A549 (cell line): Measurements from ENCODE around the gene ZNF354C. TPM values are rescaled to one million over a fixed set of nuclear protein-coding genes. Genes with fewer than 3 reads are reported as not detected.

Experiments
- ATAC-seq, 2 experiments: fragments of 200-7000 bp in 1 of 2; fragments of >200 bp in 1 of 2; cut with Nextera tagmentation in 1 of 2; cut with Tn5 transposase in 1 of 2; 3 replicates each; pipeline versions ENCODE4 v1.8.0 to v1.9.1; 2018 to 2020; ENCODE audit warnings: mild to moderate bottlenecking in 1 of 2, moderate library complexity in 1 of 2
- CTCF ChIA-PET: fragments of 300-600 bp; sonication (Branson Sonifier 250); formaldehyde crosslinking; extraction: SDS; loops from one replicate; lab custom pipeline; 2021; ENCODE audit warnings: antibody characterized with exemption, inconsistent platforms; lab: Yijun Ruan, JAX
- POLR2A ChIA-PET: fragments of 350-600 bp; formaldehyde crosslinking; extraction: SDS; loops from one replicate; lab custom pipeline; 2021; ENCODE audit warnings: antibody characterized with exemption, inconsistent platforms; lab: Yijun Ruan, JAX
- DNase-seq, 2 experiments: peaks; one replicate each; pipeline versions ENCODE4 v3.0.0 to v3.0.0-alpha.2; 2011 to 2016; ENCODE audit warnings: low read depth in 1 of 2, low spot score in 1 of 2
- FAIRE-seq: peaks from 2 replicates; lab custom pipeline; 2011; peaks lifted over from hg19 to GRCh38; lab: Jason Lieb, UNC
- H3K27ac ChIP-seq, 2 experiments: fragments of >200 bp; sonication (Bioruptor Twin); formaldehyde crosslinking; 3 replicates each; pipeline ENCODE4 v1.5.1; 2016 to 2017
- H3K4me1 ChIP-seq: fragments of >200 bp; sonication (Bioruptor Twin); formaldehyde crosslinking; 3 replicates; pipeline ENCODE4 v1.6.1; 2016
- H3K4me2 ChIP-seq: fragments of >200 bp; sonication (Bioruptor Twin); formaldehyde crosslinking; 3 replicates; pipeline ENCODE4 v1.6.1; 2016
- H3K4me3 ChIP-seq: fragments of >200 bp; sonication (Bioruptor Twin); formaldehyde crosslinking; 3 replicates; pipeline ENCODE4 v1.5.1; 2016
- H3K9me3 ChIP-seq: fragments of >200 bp; sonication (Bioruptor Twin); formaldehyde crosslinking; 3 replicates; pipeline ENCODE4 v1.6.1; 2016
- CHD2 ChIP-seq: fragments of 150-350 bp; IDR thresholded peaks from 2 replicates; pipeline ENCODE4 v1.6.1; 2014; ENCODE audit warnings: low read length; ENCODE audit not compliant: partially characterized antibody
- EHMT2 ChIP-seq: fragments of 200-600 bp; sonication (generic); IDR thresholded peaks from 2 replicates; pipeline ENCODE4 v1.6.1; 2016; ENCODE audit warnings: antibody characterized with exemption, low read depth, mild to moderate bottlenecking, moderate library complexity
- FOSL2 ChIP-seq, 2 experiments: fragments of 450-650 bp in 1 of 2; fragments of >200 bp in 1 of 2; sonication (Bioruptor Twin) in 1 of 2; formaldehyde crosslinking; IDR thresholded peaks; 2 replicates each; pipeline versions ENCODE4 v1.5.0 to v1.6.1; 2016 to 2020; ENCODE audit warnings: mild to moderate bottlenecking in 1 of 2, moderate library complexity in 1 of 2
- GATA3 ChIP-seq: IDR thresholded peaks from 2 replicates; pipeline ENCODE4 v1.6.1; 2012; ENCODE audit warnings: borderline replicate concordance
- HDAC2 ChIP-seq: fragments of 200-600 bp; sonication (generic); IDR thresholded peaks from 2 replicates; pipeline ENCODE4 v1.6.1; 2016
- HES2 ChIP-seq: fragments of >200 bp; sonication (Bioruptor Twin); formaldehyde crosslinking; IDR thresholded peaks from 2 replicates; pipeline ENCODE4 v1.6.1; 2016
- HOXA7 ChIP-seq: fragments of 250-450 bp; sonication (Bioruptor Pico); IDR thresholded peaks from 2 replicates; pipeline ENCODE4 v1.5.0; 2020; ENCODE audit warnings: mild to moderate bottlenecking, moderate library complexity
- JUNB ChIP-seq: fragments of >200 bp; sonication (Bioruptor Twin); formaldehyde crosslinking; IDR thresholded peaks from 2 replicates; pipeline ENCODE4 v1.6.1; 2016
- KDM5A ChIP-seq: fragments of 200-600 bp; sonication (generic); IDR thresholded peaks from 2 replicates; pipeline ENCODE4 v1.6.1; 2016; ENCODE audit warnings: antibody characterized with exemption, mild to moderate bottlenecking
- NR3C1 ChIP-seq: fragments of >200 bp; sonication (Bioruptor Twin); formaldehyde crosslinking; IDR thresholded peaks from 3 replicates; pipeline ENCODE4 v1.6.1; 2017
- PHF8 ChIP-seq: fragments of 200-600 bp; sonication (generic); IDR thresholded peaks from 2 replicates; pipeline ENCODE4 v1.6.1; 2016; ENCODE audit warnings: low read depth, mild to moderate bottlenecking, antibody characterized with exemption, moderate library complexity, borderline replicate concordance
- RFX5 ChIP-seq: fragments of 450-650 bp; IDR thresholded peaks from 2 replicates; pipeline ENCODE4 v1.7.1; 2014; ENCODE audit warnings: antibody characterized with exemption, mild to moderate bottlenecking, moderate library complexity
- SMC3 ChIP-seq: fragments of >200 bp; sonication (Bioruptor Twin); formaldehyde crosslinking; IDR thresholded peaks from 3 replicates; pipeline ENCODE4 v1.6.1; 2018; ENCODE audit warnings: inconsistent platforms
- TFCP2L1 ChIP-seq: fragments of 250-450 bp; sonication (Bioruptor Pico); IDR thresholded peaks from 2 replicates; pipeline ENCODE4 v1.5.0; 2021; ENCODE audit warnings: mild to moderate bottlenecking
- ZC3H11A ChIP-seq: fragments of 450-650 bp; IDR thresholded peaks from 2 replicates; pipeline ENCODE4 v1.6.1; 2014; ENCODE audit warnings: antibody characterized with exemption, mild to moderate bottlenecking
- ZSCAN20 ChIP-seq: fragments of 250-450 bp; sonication (Bioruptor Pico); IDR thresholded peaks from 2 replicates; pipeline ENCODE4 v1.8.0; 2022; ENCODE audit warnings: mild to moderate bottlenecking, moderate library complexity
- WGBS: methylation state at CpG from one replicate; pipeline ENCODE4 v1.1.6; 2017; ENCODE audit errors: missing lambda C conversion rate; 5-methylcytosine and 5-hydroxymethylcytosine counted together
- polyA plus RNA-seq, 4 experiments: library from polyadenylated mRNA; depleted of rRNA in 3 of 4; stranded (reverse); fragments of >200 nt; fragmentation: RNase III in 1 of 4; extraction: RNeasy Plus Mini Kit Qiagen cat#74134 plus additional on column Dnase treatment in 1 of 4; gene quantifications; 2 replicates in 3 of 4; 3 replicates in 1 of 4; pipeline ENCODE4 v1.2.3, GENCODE V29; 2011 to 2017
- TF ChIP-seq, protein P1 (sequence below): fragments of >200 bp; sonication (Bioruptor Twin); formaldehyde crosslinking; IDR thresholded peaks from 3 replicates; pipeline ENCODE4 v1.5.1; 2016
- TF ChIP-seq, protein P2 (sequence below): IDR thresholded peaks from 2 replicates; pipeline ENCODE4 v1.6.1; 2012
- TF ChIP-seq, protein P3 (sequence below): fragments of 150-350 bp; IDR thresholded peaks from 2 replicates; pipeline ENCODE4 v1.6.1; 2014; ENCODE audit warnings: low read depth, mild to moderate bottlenecking, low read length

ZNF354C gene
- polyA plus RNA-seq, 2 of the 4 experiments (the other 2 are of a cell fraction) = 1.7 to 2.3 TPM

DNA sequence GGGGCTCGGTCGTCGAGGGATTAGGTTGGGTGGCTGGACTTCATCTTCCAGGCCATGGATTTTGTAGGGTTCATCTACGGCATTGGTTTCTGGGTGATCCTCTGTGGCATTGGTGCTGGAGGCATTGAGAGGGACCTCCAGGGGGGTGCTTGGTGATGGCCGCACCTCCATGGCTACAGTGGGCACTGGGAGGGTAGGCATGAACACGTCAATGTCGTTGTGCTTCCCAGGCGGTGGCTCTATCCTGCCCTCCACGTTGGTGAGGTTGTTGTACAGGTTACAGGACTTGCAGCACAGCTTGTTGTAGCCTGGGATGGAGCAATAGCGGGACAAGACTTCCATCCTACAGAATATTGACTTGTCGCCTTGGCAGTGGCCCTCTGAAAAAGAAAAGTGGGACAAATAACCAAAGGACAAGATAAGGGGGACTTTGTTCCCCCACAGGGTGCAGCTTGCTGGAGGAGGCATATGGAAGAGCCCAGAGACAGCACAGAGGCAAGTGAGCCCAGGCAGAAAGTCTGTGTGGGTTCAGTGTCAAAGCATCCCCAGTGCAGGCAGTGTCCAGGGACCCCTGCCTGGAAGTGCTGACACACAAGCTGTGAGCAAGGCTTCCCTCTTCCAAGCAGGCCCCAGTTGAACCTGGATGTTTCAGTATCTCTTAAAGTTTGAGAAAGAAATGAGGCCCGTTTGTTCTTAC is 53.9 kb downstream of the ZNF354C start (continued):
- TF ChIP-seq CHD2 = no peak

DNA sequence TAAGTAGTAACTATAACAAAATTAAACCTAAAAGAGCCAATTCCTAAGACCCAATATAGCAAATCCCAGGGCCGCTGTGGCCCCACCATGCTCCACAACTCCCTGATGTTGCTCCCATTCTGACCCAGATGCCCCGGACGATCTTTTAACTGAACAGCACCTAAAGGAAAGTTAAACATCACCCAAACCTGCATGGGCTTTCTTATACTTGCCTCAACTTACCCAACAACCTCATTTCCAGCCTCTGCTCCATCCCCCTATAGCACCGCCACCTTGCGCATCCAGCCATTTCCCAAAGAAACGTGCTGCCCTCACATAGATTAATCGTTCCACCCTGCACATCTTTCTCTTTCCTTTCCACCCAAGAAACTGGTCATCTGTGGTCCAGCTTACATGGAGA is 54.6 kb downstream of the ZNF354C start:
- Histone ChIP-seq H3K9me3 (peaks cover 15% of the 10 kb centered on the region; the same call in 2 of the 3 replicates), H3K27ac (no peak overlapping the region), H3K4me1 (no peaks in the 10 kb centered on the region), H3K4me2 (no peak overlapping the region), H3K4me3 (no peak overlapping the region)
- 42% methylated on average over 7 of the region's 7 CpGs for WGBS
- TF ChIP-seq ZSCAN20 (CRISPR knock-in tag) (no peak), TFCP2L1 (CRISPR knock-in tag) (no peak), PHF8 (no peak)
- ATAC-seq (no peak), FAIRE-seq (no peak), DNase-seq (no peak)
- ChIA-PET CTCF (no interaction called here), POLR2A (no interaction called here)

- CTCF ChIA-PET = no interaction called here
- Histone ChIP-seq H3K9me3 (peaks cover 16% of the 10 kb centered on the region; the same call in 2 of the 3 replicates), H3K27ac (no peak overlapping the region), H3K4me2 (no peak overlapping the region), H3K4me1 (no peaks in the 10 kb centered on the region), H3K4me3 (no peak overlapping the region)
- ATAC-seq (no peak), DNase-seq (no peak), FAIRE-seq (no peak)
- TF ChIP-seq ZC3H11A = no peak
- TF ChIP-seq, protein P1, sequence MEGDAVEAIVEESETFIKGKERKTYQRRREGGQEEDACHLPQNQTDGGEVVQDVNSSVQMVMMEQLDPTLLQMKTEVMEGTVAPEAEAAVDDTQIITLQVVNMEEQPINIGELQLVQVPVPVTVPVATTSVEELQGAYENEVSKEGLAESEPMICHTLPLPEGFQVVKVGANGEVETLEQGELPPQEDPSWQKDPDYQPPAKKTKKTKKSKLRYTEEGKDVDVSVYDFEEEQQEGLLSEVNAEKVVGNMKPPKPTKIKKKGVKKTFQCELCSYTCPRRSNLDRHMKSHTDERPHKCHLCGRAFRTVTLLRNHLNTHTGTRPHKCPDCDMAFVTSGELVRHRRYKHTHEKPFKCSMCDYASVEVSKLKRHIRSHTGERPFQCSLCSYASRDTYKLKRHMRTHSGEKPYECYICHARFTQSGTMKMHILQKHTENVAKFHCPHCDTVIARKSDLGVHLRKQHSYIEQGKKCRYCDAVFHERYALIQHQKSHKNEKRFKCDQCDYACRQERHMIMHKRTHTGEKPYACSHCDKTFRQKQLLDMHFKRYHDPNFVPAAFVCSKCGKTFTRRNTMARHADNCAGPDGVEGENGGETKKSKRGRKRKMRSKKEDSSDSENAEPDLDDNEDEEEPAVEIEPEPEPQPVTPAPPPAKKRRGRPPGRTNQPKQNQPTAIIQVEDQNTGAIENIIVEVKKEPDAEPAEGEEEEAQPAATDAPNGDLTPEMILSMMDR = no peak
- TF ChIP-seq RFX5 = no peak
- no peak for TF ChIP-seq HDAC2
- TF ChIP-seq EHMT2 = no peak
- no peak for TF ChIP-seq GATA3
- TF ChIP-seq JUNB = no peak
- no peak for TF ChIP-seq ZSCAN20 (CRISPR knock-in tag)
- no peak for TF ChIP-seq PHF8
- TF ChIP-seq SMC3 = no peak
- TF ChIP-seq, protein P2, sequence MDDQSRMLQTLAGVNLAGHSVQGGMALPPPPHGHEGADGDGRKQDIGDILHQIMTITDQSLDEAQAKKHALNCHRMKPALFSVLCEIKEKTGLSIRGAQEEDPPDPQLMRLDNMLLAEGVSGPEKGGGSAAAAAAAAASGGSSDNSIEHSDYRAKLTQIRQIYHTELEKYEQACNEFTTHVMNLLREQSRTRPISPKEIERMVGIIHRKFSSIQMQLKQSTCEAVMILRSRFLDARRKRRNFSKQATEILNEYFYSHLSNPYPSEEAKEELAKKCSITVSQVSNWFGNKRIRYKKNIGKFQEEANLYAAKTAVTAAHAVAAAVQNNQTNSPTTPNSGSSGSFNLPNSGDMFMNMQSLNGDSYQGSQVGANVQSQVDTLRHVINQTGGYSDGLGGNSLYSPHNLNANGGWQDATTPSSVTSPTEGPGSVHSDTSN = no peak
- TF ChIP-seq NR3C1 = no peak
- TF ChIP-seq HES2 = no peak
- no peak for TF ChIP-seq FOSL2 (IDR thresholded peaks at IDR 0.05)
- no peak for TF ChIP-seq FOSL2 (CRISPR knock-in tag; IDR thresholded peaks at IDR 0.05)
- no peak for TF ChIP-seq HOXA7
- TF ChIP-seq KDM5A = no peak
- 21% methylated on average over 5 of the region's 5 CpGs for WGBS
- POLR2A ChIA-PET = no interaction called here
Measured at GRCh38 chr5:179115307-179115706, 55.1 kb downstream of the ZNF354C start.

DNA sequence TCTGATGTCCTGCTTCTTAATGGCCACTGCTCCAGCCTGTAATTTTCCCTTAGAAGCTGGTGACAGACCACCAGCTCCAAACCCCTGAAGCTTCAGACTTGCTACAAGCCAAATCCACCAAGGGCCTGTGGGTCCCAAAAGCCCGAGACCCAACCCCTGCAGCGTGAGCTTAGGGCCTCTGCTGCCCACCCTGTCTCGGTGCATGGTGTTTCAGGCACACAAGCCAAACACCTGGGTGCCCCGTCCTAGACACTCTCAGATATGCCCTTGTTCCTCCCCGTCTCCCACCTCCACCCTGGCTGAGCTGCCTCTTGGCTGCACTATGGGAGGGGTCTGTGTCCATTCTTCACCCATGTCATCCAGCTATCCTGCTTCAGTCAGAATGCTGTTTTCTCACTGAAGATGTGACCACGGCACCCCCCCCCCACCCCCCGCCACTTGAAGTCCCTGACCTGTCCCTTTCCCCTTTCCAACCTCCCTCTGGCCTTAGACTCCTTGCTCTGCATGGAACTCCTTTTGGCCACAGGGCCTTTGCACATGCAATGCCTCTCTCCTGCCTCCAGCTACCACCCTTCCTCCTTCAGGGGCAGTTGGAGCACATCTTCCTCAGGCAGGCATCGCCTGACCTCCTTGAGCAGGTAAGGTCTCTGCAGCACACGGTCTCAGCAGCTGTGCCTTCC is 55.8 kb downstream of the ZNF354C start:
- FAIRE-seq (no peak), ATAC-seq (no peak), DNase-seq (no peak)
- H3K27ac ChIP-seq = no peak overlapping the region
- no peak overlapping the region for H3K4me2 ChIP-seq
- no peaks in the 10 kb centered on the region for H3K4me1 ChIP-seq
- whole genome bisulfite sequencing = 0% methylated on average over 6 of the region's 9 CpGs
- TF ChIP-seq, protein P1 = no peak
- TF ChIP-seq, protein P3, sequence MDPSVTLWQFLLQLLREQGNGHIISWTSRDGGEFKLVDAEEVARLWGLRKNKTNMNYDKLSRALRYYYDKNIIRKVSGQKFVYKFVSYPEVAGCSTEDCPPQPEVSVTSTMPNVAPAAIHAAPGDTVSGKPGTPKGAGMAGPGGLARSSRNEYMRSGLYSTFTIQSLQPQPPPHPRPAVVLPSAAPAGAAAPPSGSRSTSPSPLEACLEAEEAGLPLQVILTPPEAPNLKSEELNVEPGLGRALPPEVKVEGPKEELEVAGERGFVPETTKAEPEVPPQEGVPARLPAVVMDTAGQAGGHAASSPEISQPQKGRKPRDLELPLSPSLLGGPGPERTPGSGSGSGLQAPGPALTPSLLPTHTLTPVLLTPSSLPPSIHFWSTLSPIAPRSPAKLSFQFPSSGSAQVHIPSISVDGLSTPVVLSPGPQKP = no peak
- POLR2A ChIA-PET = no interaction called here
- CTCF ChIA-PET = interaction anchor here (0.6 kb wide), 1 partner anchor 221 kb away, joined by 4 read pairs; no protein-coding TSS in a partner anchor
- H3K4me3 ChIP-seq = no peak overlapping the region
- peaks cover 19% of the 10 kb centered on the region; the same call in 2 of the 3 replicates for H3K9me3 ChIP-seq
